K562 (cell line): ENCODE data around the gene ATP2A3. TPM values are rescaled to one million over a fixed set of nuclear protein-coding genes. Genes with fewer than 3 reads are reported as not detected.

Source experiments
- ATAC-seq: fragments of 200-7000 bp; cut with Tn5 transposase; 3 replicates; pipeline ENCODE4 v1.9.1; 2020; ENCODE audit warnings: moderate library complexity
- BruUV-seq: library from RNA; stranded (reverse); fragments of 400-500 nt; replicated peaks from 2 replicates; lab custom pipeline; 2021; lab: Mats Ljungman, UMichigan
- CTCF ChIA-PET: fragments of 300-600 bp; formaldehyde crosslinking; extraction: SDS; loops from one replicate; lab custom pipeline; 2021; ENCODE audit warnings: low intra/inter-chr PET ratio; lab: Yijun Ruan, JAX
- POLR2A ChIA-PET: fragments of 300-600, 350-650 bp; sonication (Branson Sonifier 250); formaldehyde crosslinking; extraction: SDS; loops from one replicate; lab custom pipeline; 2021; ENCODE audit warnings: antibody characterized with exemption, inconsistent platforms; lab: Yijun Ruan, JAX
- DNase-seq, 4 experiments: peaks; one replicate each; pipeline versions ENCODE4 v3.0.0 to v3.0.0-alpha.2; 2011 to 2018; ENCODE audit warnings: low spot score in 3 of 4, mixed read lengths in 3 of 4; ENCODE audit errors: extremely low read depth in 1 of 4
- FAIRE-seq: peaks from 2 replicates; lab custom pipeline; 2011; peaks lifted over from hg19 to GRCh38; lab: Jason Lieb, UNC
- H2AFZ ChIP-seq: 2 replicates; pipeline ENCODE4 v1.6.0; 2011; ENCODE audit warnings: low read depth, low read length, control low read depth, inconsistent platforms
- H3K27ac ChIP-seq: fragments of 200-600 bp; 3 replicates; pipeline ENCODE4 v1.8.0; 2011; ENCODE audit warnings: low read depth, mild to moderate bottlenecking, control low read depth, inconsistent platforms, low read length, moderate library complexity, mixed read lengths; ENCODE audit errors: extremely low read depth
- H3K27me3 ChIP-seq, 2 experiments: fragments of 300-600 bp in 1 of 2; 2 replicates in 1 of 2; 3 replicates in 1 of 2; pipeline versions ENCODE4 v1.6.0 to v1.8.0; 2011; ENCODE audit warnings: inconsistent platforms in 2 of 2, low read length in 2 of 2, mild to moderate bottlenecking in 1 of 2, mixed read lengths in 1 of 2, moderate library complexity in 1 of 2; ENCODE audit not compliant: control insufficient read depth in 2 of 2, insufficient read depth in 2 of 2
- H3K36me3 ChIP-seq: fragments of 300-600 bp; 3 replicates; pipeline ENCODE4 v1.8.0; 2011; ENCODE audit warnings: mild to moderate bottlenecking, low read length, inconsistent platforms; ENCODE audit not compliant: control insufficient read depth, insufficient read depth
- H3K4me1 ChIP-seq, 2 experiments: fragments of 200-600 bp in 1 of 2; replicated peaks in 1 of 2; 2 replicates in 1 of 2; 3 replicates in 1 of 2; pipeline versions ENCODE4 v1.5.1 to v1.8.0; 2011; ENCODE audit warnings: inconsistent platforms in 2 of 2, low read length in 2 of 2, mild to moderate bottlenecking in 1 of 2, mixed read lengths in 1 of 2, moderate library complexity in 1 of 2; ENCODE audit not compliant: control insufficient read depth in 2 of 2, insufficient read depth in 2 of 2
- H3K4me2 ChIP-seq: 2 replicates; pipeline ENCODE4 v1.6.1; 2011; ENCODE audit warnings: low read length, control low read depth, inconsistent platforms, mixed read lengths; ENCODE audit not compliant: insufficient read depth
- H3K4me3 ChIP-seq: fragments of 200-600 bp; sonication (generic), shearing (Covaris generic); 2 replicates; pipeline ENCODE4 v1.5.1; 2016; ENCODE audit warnings: control low read depth, inconsistent platforms
- H3K79me2 ChIP-seq: fragments of 200-600 bp; 3 replicates; pipeline ENCODE4 v1.8.0; 2011; ENCODE audit warnings: low read length, inconsistent platforms; ENCODE audit not compliant: control insufficient read depth, insufficient read depth
- H3K9ac ChIP-seq, 2 experiments: 2 replicates each; pipeline versions ENCODE4 v1.6.0 to v1.6.1; 2011; ENCODE audit warnings: low read depth in 2 of 2, low read length in 2 of 2, control low read depth in 1 of 2, inconsistent platforms in 1 of 2, mild to moderate bottlenecking in 1 of 2, mixed read lengths in 1 of 2; ENCODE audit not compliant: insufficient read depth in 1 of 2
- H3K9me1 ChIP-seq: one replicate; pipeline ENCODE4 v1.6.0; 2011; ENCODE audit warnings: inconsistent platforms, mild to moderate bottlenecking, low read length, moderate library complexity; ENCODE audit not compliant: control insufficient read depth, insufficient read depth
- H3K9me3 ChIP-seq: replicated peaks from 2 replicates; pipeline ENCODE4 v1.5.1; 2011; ENCODE audit warnings: low read depth, low read length, inconsistent platforms; ENCODE audit not compliant: control insufficient read depth, insufficient read depth
- H4K20me1 ChIP-seq: replicated peaks from 2 replicates; pipeline ENCODE4 v1.6.1; 2011; ENCODE audit warnings: low read length, inconsistent platforms, mixed read lengths; ENCODE audit not compliant: control insufficient read depth, insufficient read depth
- NBN ChIP-seq: fragments of 450-650 bp; IDR thresholded peaks from 2 replicates; pipeline ENCODE4 v1.6.1; 2016; ENCODE audit warnings: low read depth, mild to moderate bottlenecking
- PHTF2 ChIP-seq: fragments of 250-450 bp; sonication (Bioruptor Pico); IDR thresholded peaks from 2 replicates; pipeline ENCODE4 v1.5.0; 2021; ENCODE audit warnings: mild to moderate bottlenecking
- ZNF140 ChIP-seq: fragments of 250-450 bp; sonication (Bioruptor Pico); IDR thresholded peaks from 2 replicates; pipeline ENCODE4 v1.8.0; 2021; ENCODE audit warnings: moderate library complexity, mild to moderate bottlenecking, inconsistent platforms
- ZNF583 ChIP-seq: fragments of 250-450 bp; sonication (Bioruptor Pico); IDR thresholded peaks from 2 replicates; pipeline ENCODE4 v1.4.0; 2020
- WGBS: fragments of 100-300 bp; shearing (Covaris generic); methylation state at CpG from one replicate; pipeline ENCODE4 v1.1.6; 2016; ENCODE audit warnings: low coverage, mixed read lengths; ENCODE audit not compliant: insufficient coverage; ENCODE audit errors: missing lambda C conversion rate; 5-methylcytosine and 5-hydroxymethylcytosine counted together
- in situ Hi-C: fragments of 300-500 bp; cut with MboI; formaldehyde crosslinking; loops from 4 replicates; pipeline ENCODE4 v1.15.0; 2018; ENCODE audit warnings: inconsistent platforms, mixed read lengths
- intact Hi-C: fragments of 100-400 bp; cut with micrococcal nuclease; formaldehyde crosslinking; loops from 2 replicates; pipeline ENCODE4 v1.14.2; 2022
- polyA plus RNA-seq, 8 experiments: library from polyadenylated mRNA; depleted of rRNA in 4 of 8; stranded (reverse) in 5 of 8; unstranded in 3 of 8; fragments of >200 nt; fragmentation: Nextera tagmentation in 2 of 8; fragmentation: Illumina TruSeq in 1 of 8; extraction: Ambion mirVana in 2 of 8; extraction: Trizol in 1 of 8; gene quantifications; 2 replicates each; pipeline versions ENCODE4 v1.2.1 to v1.2.3, GENCODE V29; 2011 to 2014; ENCODE audit warnings: inconsistent platforms in 1 of 8, missing spikeins in 1 of 8
- total RNA-seq, 7 experiments: library from RNA; depleted of rRNA in 6 of 7; stranded (reverse); fragments of >200 nt in 6 of 7; fragmentation: Illumina TruSeq in 2 of 7; extraction: Trizol in 2 of 7; gene quantifications; 2 replicates each; pipeline versions ENCODE4 v1.2.1 to v1.2.3, GENCODE V29; 2011 to 2021; ENCODE audit warnings: low replicate concordance in 1 of 7
- TF ChIP-seq, protein P1 (sequence below): sonication (generic); formaldehyde crosslinking; IDR thresholded peaks from 2 replicates; pipeline ENCODE4 v1.8.0; 2023; ENCODE audit warnings: mild to moderate bottlenecking, missing genetic modification reagents

Gene ATP2A3
- total and polyA plus RNA-seq, 9 of the 15 experiments (the other 6 are each of a cell fraction or from before 2014, with no cell fraction given) = 0.65 to 103 (median 31.3) TPM

DNA sequence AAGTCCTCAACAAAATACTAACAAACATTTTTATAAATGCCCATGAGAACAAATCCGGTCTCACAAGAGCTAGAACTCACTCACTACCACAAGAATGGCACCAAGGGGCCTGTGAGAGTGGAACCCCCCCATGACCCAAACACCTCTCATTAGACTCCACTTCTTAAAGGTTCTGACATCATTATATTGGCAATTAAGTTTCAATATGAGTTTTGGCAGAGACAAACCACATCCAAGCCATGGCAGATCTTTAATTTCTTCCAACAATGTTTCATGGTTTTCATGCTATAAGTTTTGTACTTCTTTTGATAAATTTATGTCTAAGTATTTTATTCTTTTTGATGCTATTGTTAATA, 30.0 kb upstream of the ATP2A3 start (continued):
- TF ChIP-seq, protein P1, sequence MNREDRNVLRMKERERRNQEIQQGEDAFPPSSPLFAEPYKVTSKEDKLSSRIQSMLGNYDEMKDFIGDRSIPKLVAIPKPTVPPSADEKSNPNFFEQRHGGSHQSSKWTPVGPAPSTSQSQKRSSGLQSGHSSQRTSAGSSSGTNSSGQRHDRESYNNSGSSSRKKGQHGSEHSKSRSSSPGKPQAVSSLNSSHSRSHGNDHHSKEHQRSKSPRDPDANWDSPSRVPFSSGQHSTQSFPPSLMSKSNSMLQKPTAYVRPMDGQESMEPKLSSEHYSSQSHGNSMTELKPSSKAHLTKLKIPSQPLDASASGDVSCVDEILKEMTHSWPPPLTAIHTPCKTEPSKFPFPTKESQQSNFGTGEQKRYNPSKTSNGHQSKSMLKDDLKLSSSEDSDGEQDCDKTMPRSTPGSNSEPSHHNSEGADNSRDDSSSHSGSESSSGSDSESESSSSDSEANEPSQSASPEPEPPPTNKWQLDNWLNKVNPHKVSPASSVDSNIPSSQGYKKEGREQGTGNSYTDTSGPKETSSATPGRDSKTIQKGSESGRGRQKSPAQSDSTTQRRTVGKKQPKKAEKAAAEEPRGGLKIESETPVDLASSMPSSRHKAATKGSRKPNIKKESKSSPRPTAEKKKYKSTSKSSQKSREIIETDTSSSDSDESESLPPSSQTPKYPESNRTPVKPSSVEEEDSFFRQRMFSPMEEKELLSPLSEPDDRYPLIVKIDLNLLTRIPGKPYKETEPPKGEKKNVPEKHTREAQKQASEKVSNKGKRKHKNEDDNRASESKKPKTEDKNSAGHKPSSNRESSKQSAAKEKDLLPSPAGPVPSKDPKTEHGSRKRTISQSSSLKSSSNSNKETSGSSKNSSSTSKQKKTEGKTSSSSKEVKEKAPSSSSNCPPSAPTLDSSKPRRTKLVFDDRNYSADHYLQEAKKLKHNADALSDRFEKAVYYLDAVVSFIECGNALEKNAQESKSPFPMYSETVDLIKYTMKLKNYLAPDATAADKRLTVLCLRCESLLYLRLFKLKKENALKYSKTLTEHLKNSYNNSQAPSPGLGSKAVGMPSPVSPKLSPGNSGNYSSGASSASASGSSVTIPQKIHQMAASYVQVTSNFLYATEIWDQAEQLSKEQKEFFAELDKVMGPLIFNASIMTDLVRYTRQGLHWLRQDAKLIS (CRISPR knock-in tag) = no peak
- TF ChIP-seq ZNF140 = no peak

DNA sequence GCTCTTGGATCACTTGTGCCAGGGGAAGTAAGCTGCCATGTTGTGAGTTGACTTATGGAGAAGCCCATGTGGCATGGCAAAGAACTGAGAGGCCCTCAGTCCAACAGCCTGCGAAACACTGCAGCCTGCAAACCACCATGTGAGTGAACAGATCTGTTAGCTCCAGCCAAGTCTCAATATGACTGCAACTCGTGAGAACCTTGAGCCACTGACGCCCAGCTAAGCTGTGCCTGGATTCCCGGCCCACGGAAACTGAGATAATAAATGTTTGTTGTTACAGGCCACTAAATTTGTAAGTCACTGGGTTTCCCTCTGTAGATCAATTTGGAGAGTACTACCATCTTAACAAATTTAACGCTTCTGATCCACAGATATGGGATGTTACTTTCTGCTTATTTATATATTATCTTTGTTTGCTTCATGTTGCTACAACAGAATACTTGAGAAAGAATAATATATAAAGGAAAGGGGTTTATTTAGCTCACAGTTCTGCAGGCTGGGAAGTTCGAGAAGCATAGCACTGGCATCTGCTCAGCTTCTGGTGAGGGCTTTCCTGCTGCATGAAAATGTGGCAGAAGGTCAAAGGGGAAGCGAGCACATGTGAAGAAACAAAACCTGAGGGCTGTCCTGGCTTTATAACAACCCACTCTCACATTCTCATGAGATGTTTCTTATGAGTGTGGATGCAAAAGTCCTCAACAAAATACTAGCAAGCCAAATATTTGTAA, 29.4 kb upstream of the ATP2A3 start:
- Histone ChIP-seq H3K27me3 (no peaks in the 10 kb centered on the region), H3K9me3 (no peaks in the 10 kb centered on the region), H3K4me1 (peaks cover 0 to 7% of the 10 kb centered on the region in 2 experiments; a peak in 4 of 5 replicates), H3K27ac (no peak overlapping the region), H3K36me3 (no peaks in the 10 kb centered on the region), H3K4me3 (no peak overlapping the region), H4K20me1 (no peaks in the 10 kb centered on the region), H3K4me2 (no peak overlapping the region), H3K79me2 (no peaks in the 10 kb centered on the region), H3K9ac (no peak overlapping the region), H2AFZ (peak overlapping the region; percentile 56; the same call in 1 of the 2 replicates), H3K9me1 (no peaks in the 10 kb centered on the region)
- TF ChIP-seq PHTF2 (no peak), NBN (no peak), ZNF583 (CRISPR knock-in tag) (no peak)
- intact Hi-C loops = no loop called here
- POLR2A ChIA-PET = interaction anchor here (1.7 kb wide), 1 partner anchor 9 kb away, joined by 5 read pairs; no protein-coding TSS in a partner anchor
- DNase-seq = no peak
- CTCF ChIA-PET = no interaction called here
- ATAC-seq = no peak
- no TSS peak for BruUV-seq
- no peak for FAIRE-seq
- in situ Hi-C loops = no loop called here
- 53% methylated on average over 7 of the region's 8 CpGs for WGBS
